Transverse colon (tissue), 4 donors: Measurements from ENCODE around the gene KAZN. TPM values are rescaled to one million over a fixed set of nuclear protein-coding genes. Genes with fewer than 3 reads are reported as not detected.

Experiments used
- DNase-seq: peaks from one replicate; pipeline ENCODE4 v3.0.0-alpha.2; 2019
- H3K27ac ChIP-seq, 4 donors: fragments of 200-600 bp; sonication (generic); 2 replicates each; pipeline ENCODE4 v1.5.1; 2016 to 2018; ENCODE audit warnings: inconsistent platforms in 4 of 4
- H3K27me3 ChIP-seq: fragments of 200-600 bp; sonication (generic); 2 replicates; pipeline ENCODE4 v1.5.1; 2017; ENCODE audit warnings: inconsistent platforms
- H3K36me3 ChIP-seq, 4 donors: fragments of 200-600 bp; sonication (generic); 2 replicates each; pipeline ENCODE4 v1.5.1; 2017 to 2019; ENCODE audit warnings: inconsistent platforms in 4 of 4
- H3K4me1 ChIP-seq, 4 donors: fragments of 200-600 bp; sonication (generic); 2 replicates each; pipeline ENCODE4 v1.5.1; 2017 to 2020; ENCODE audit warnings: inconsistent platforms in 4 of 4
- H3K4me3 ChIP-seq, 4 donors: fragments of 200-600 bp; sonication (generic); 1 replicate in 1 of 4; 2 replicates in 3 of 4; pipeline versions ENCODE4 v1.5.1 to v1.6.1; 2017 to 2019; ENCODE audit warnings: inconsistent platforms in 4 of 4
- H3K9me3 ChIP-seq, 2 donors: fragments of 200-600 bp; sonication (generic); 2 replicates each; pipeline ENCODE4 v1.5.1; 2017 to 2019; ENCODE audit warnings: inconsistent platforms in 2 of 2
- EP300 ChIP-seq: sonication (generic); formaldehyde crosslinking; IDR thresholded peaks from one replicate; pipeline ENCODE4 v1.6.1; 2017; ENCODE audit warnings: antibody characterized with exemption, low read depth
- POLR2A ChIP-seq: fragments of 450-650 bp; IDR thresholded peaks from one replicate; pipeline ENCODE4 v1.6.1; 2016; ENCODE audit warnings: antibody characterized with exemption, mild to moderate bottlenecking, moderate library complexity
- POLR2AphosphoS5 ChIP-seq, 3 donors: sonication (generic); formaldehyde crosslinking; IDR thresholded peaks; one replicate each; pipeline ENCODE4 v1.6.1; 2016; ENCODE audit warnings: antibody characterized with exemption in 3 of 3
- WGBS, 2 donors: methylation state at CpG; one replicate each; pipeline ENCODE4 v1.1.5; 2018; ENCODE audit warnings: low coverage in 1 of 2; 5-methylcytosine and 5-hydroxymethylcytosine counted together
- in situ Hi-C, 4 donors: fragments of 200-750 bp; cut with MboI; loops; one replicate each; pipeline versions ENCODE4 v1.15.0 to v1.15.1; 2017; ENCODE audit warnings: low sequenced_read_pairs in 3 of 4, low pct_ligation_motif_present in 1 of 4, low pct_unique_long_range_greater_than_20kb in 1 of 4
- intact Hi-C: fragments of 100-400 bp; cut with DNase I; formaldehyde crosslinking; loops from one replicate; pipeline ENCODE4 v1.15.1; 2023; ENCODE audit warnings: low total_unique reads
- total RNA-seq, 4 donors: library from RNA; depleted of rRNA; stranded (reverse); fragments of >200 nt; gene quantifications; one replicate each; pipeline ENCODE4 v1.1.0, GENCODE V29; 2016
- TF ChIP-seq, protein P1 (sequence below), 5 experiments: fragments of 200-600 bp in 3 of 5; fragments of 450-650 bp in 2 of 5; sonication (generic) in 3 of 5; IDR thresholded peaks; 1 replicate in 2 of 5; 2 replicates in 3 of 5; pipeline ENCODE4 v1.5.1; 2016 to 2017; ENCODE audit warnings: antibody characterized with exemption in 5 of 5, inconsistent platforms in 3 of 5, mild to moderate bottlenecking in 2 of 5, moderate library complexity in 1 of 5

KAZN gene
- total RNA-seq, 4 donors from 2014 or later, result 12.0 to 17.1 (median 16.2) TPM

GRCh38 chr1:15094056-15094455 is 495.6 kb downstream of the KAZN start:
- WGBS, 2 donors, result 96% methylated on average over 16 of the region's 16 CpGs; no CpG with 5 or more reads in 1 of the 2 donors
- Histone ChIP-seq H3K4me1 (peaks cover 5 to 17% (median 9%) of the 10 kb centered on the region in 4 donors), H3K27ac (no peak overlapping the region), H3K4me3 (no peak overlapping the region), H3K36me3 (no peaks in the 10 kb centered on the region), H3K27me3 (no peaks in the 10 kb centered on the region), H3K9me3 (no peaks in the 10 kb centered on the region)
- no peak for DNase-seq
- in situ Hi-C loops, result no loop called here
- intact Hi-C loops, result no loop called here
- TF ChIP-seq POLR2A, result no peak
- no peak for TF ChIP-seq POLR2AphosphoS5 (IDR thresholded peaks at IDR 0.05)
- TF ChIP-seq EP300, result no peak
- TF ChIP-seq, protein P1, sequence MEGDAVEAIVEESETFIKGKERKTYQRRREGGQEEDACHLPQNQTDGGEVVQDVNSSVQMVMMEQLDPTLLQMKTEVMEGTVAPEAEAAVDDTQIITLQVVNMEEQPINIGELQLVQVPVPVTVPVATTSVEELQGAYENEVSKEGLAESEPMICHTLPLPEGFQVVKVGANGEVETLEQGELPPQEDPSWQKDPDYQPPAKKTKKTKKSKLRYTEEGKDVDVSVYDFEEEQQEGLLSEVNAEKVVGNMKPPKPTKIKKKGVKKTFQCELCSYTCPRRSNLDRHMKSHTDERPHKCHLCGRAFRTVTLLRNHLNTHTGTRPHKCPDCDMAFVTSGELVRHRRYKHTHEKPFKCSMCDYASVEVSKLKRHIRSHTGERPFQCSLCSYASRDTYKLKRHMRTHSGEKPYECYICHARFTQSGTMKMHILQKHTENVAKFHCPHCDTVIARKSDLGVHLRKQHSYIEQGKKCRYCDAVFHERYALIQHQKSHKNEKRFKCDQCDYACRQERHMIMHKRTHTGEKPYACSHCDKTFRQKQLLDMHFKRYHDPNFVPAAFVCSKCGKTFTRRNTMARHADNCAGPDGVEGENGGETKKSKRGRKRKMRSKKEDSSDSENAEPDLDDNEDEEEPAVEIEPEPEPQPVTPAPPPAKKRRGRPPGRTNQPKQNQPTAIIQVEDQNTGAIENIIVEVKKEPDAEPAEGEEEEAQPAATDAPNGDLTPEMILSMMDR (IDR thresholded peaks at IDR 0.05), result no peak

- intact Hi-C loops, result no loop called here
- Histone ChIP-seq H3K36me3 (no peaks in the 10 kb centered on the region), H3K27me3 (no peaks in the 10 kb centered on the region), H3K27ac (no peak overlapping the region), H3K9me3 (no peaks in the 10 kb centered on the region), H3K4me1 (peaks cover 4 to 9% (median 6%) of the 10 kb centered on the region in 4 donors), H3K4me3 (no peak overlapping the region)
- in situ Hi-C loops, result no loop called here
- no peak for DNase-seq
- 86 to 100% methylated on average over 3 to 17 of the region's 26 CpGs for WGBS, 2 donors
- TF ChIP-seq POLR2A, result no peak
- TF ChIP-seq EP300, result no peak
- no peak for TF ChIP-seq POLR2AphosphoS5 (IDR thresholded peaks at IDR 0.05)
- TF ChIP-seq, protein P1 (IDR thresholded peaks at IDR 0.05), result no peak
Observed at GRCh38 chr1:15094719-15095495, 496.4 kb downstream of the KAZN start.

DNA sequence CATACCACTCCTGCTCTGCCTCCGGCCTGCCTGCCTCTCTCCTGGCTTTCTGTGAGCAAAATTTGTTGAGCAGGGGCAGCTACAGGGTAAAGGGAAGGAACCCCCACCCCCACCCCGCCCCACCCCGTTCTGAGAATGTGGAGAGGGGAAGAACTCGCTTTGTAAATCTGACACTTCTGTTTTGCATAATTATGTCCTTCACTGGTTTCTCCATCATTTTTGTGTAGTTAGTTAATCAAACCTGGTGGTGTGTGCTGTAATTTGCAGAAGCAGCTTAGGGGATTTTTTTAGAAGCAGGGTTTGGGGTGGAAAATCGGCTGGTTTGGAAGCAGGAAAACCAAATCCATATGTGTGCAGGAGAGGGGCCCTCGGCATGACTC is 497.0 kb downstream of the KAZN start:
- in situ Hi-C loops (no loop called here), intact Hi-C loops (no loop called here)
- Histone ChIP-seq H3K27ac (no peak overlapping the region), H3K27me3 (peaks cover under 1% of the 10 kb centered on the region), H3K36me3 (no peaks in the 10 kb centered on the region), H3K9me3 (no peaks in the 10 kb centered on the region), H3K4me1 (peaks cover 0 to 3% (median 1%) of the 10 kb centered on the region in 4 donors), H3K4me3 (no peak overlapping the region)
- DNase-seq, result no peak
- TF ChIP-seq POLR2A (no peak), POLR2AphosphoS5 (IDR thresholded peaks at IDR 0.05) (no peak), EP300 (no peak)
- TF ChIP-seq, protein P1 (IDR thresholded peaks at IDR 0.05), result no peak
- WGBS, 2 donors, result 50 to 69% methylated on average over 1 to 5 of the region's 6 CpGs

DNA sequence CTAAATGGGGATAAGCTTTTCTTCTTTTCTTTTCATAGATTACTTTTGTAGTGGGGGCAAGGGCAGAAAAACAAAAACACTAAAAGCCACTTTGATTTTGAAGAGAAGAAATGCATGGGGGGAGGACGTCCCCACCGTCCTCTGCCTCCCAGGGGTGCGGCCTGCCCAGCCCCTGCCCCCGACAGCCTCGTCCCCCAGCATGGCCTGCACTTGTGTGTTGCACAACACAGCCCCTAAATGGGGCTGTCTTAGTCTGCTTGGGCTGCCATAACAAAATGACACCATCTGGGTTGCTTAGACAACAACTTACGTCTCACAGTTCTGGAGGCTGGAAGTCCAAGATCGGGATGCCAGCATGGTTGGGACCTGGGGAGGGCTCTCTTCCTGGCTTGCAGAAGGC is 497.8 kb downstream of the KAZN start:
- TF ChIP-seq EP300 (no peak), POLR2A (no peak), POLR2AphosphoS5 (IDR thresholded peaks at IDR 0.05) (no peak)
- TF ChIP-seq, protein P1 (IDR thresholded peaks at IDR 0.05), result no peak
- Histone ChIP-seq H3K4me1 (no peaks in the 10 kb centered on the region), H3K4me3 (no peak overlapping the region), H3K9me3 (no peaks in the 10 kb centered on the region), H3K36me3 (no peaks in the 10 kb centered on the region), H3K27me3 (peaks cover 9% of the 10 kb centered on the region), H3K27ac (no peak overlapping the region)
- in situ Hi-C loops, result no loop called here
- intact Hi-C loops, result no loop called here
- no peak for DNase-seq
- WGBS, 2 donors, result 84 to 93% methylated on average over 3 to 7 of the region's 7 CpGs
